GM18498 (cell line): ENCODE data around the gene RARB.

Experiments used
- ATAC-seq: cut with Tn5 transposase; IDR thresholded peaks from one replicate; pipeline ENCODE4 v1.9.1; 2021; ENCODE audit warnings: mild to moderate bottlenecking, moderate library complexity; ENCODE audit not compliant: unreplicated experiment

Gene RARB

GRCh38 chr3:25421747-25422146 lies 6.3 kb upstream of the RARB start:
- ATAC-seq, result no peak

GRCh38 chr3:25423780-25424588 lies 4.1 kb upstream of the RARB start:
- no peak for ATAC-seq

GRCh38 chr3:25424614-25425013 lies 3.4 kb upstream of the RARB start:
- no peak for ATAC-seq

GRCh38 chr3:25426408-25426807 lies 1.7 kb upstream of the RARB start:
- no peak for ATAC-seq

- no peak for ATAC-seq
Measured at GRCh38 chr3:25427155-25427554, 908 bp upstream of the RARB start.

GRCh38 chr3:25427563-25427941 lies 511 bp upstream of the RARB start:
- no peak for ATAC-seq

- ATAC-seq, result no peak
Measured at GRCh38 chr3:25428789-25429335, 799 bp downstream of the RARB start.

- ATAC-seq, result no peak
Measured at GRCh38 chr3:25429361-25430286, 1.6 kb downstream of the RARB start.

- no peak for ATAC-seq
Measured at GRCh38 chr3:25430287-25430934, 2.3 kb downstream of the RARB start.

GRCh38 chr3:25430935-25431770 lies 3.1 kb downstream of the RARB start:
- no peak for ATAC-seq

- no peak for ATAC-seq
Measured at GRCh38 chr3:25432176-25432720, 4.2 kb downstream of the RARB start.

GRCh38 chr3:25433106-25433505 lies 5.0 kb downstream of the RARB start:
- no peak for ATAC-seq

GRCh38 chr3:25433868-25434267 lies 5.8 kb downstream of the RARB start:
- no peak for ATAC-seq

- no peak for ATAC-seq
Measured at GRCh38 chr3:25437953-25438352, 9.9 kb downstream of the RARB start.

- ATAC-seq, result no peak
Measured at GRCh38 chr3:25438791-25439555, 10.9 kb downstream of the RARB start.

GRCh38 chr3:25441234-25441856 lies 13.3 kb downstream of the RARB start:
- no peak for ATAC-seq

GRCh38 chr3:25442486-25442885 lies 14.4 kb downstream of the RARB start:
- ATAC-seq, result no peak

GRCh38 chr3:25444273-25444672 lies 16.2 kb downstream of the RARB start:
- no peak for ATAC-seq

- no peak for ATAC-seq
Measured at GRCh38 chr3:25445731-25446130, 17.7 kb downstream of the RARB start.
